Measurements from ENCODE around the gene SLC25A14. TPM values are rescaled to one million over a fixed set of nuclear protein-coding genes. Genes with fewer than 3 reads are reported as not detected.
"Not testable (repeated sequence)": the region's sequence is repeated elsewhere in the genome, so short reads cannot be mapped to it uniquely, and the experiment has no call there.

SLC25A14 gene
- 10.5 TPM in 2 replicates for total RNA-seq

DNA sequence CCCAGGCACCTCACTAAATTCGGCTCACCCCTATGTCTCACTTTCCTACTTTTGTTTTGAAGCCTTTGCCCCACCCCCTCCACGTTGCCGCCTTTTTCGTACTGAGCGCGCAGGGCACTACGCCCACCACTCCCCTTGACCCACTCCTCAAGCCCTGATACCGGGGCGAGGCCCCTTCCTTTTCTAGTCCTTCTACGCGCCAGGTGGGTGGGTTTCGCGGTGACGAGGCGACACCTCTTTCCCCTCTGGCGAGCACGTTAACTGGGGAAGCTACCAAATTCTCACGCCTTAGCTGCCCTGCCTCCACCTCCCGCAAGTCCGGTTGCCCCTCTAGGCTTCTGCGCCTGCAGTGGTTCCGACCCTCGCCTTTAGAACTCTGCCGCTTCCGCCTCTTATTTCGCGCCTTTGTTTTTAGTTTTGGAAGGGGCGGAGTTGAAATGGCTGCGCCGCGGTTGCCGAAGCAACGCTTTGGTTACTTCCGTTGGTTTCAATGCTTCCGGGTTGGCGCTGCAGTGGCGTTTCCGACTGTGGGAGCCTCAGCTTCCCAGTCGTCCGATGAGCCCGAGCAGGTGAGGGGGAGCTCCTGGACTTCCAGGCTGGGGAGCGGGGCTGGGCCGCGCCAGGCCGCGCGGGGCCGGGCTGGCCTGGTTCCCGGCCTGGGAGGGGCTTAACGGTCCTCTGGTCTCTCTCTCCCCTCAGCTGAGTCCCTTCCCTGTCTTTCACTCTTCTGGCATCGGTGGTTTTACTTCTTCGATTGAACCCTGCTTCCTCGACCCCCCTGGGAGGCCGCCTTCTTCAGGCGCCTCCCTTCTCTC, at the start of gene SLC25A14:
SLC25A14 (plus strand) TSS at position 512 of the 815 bp plus-strand sequence. CDS start 360 bp downstream, outside the sequence.
- H3K27ac Mint-ChIP-seq: peak within 1 kb of the TSS; percentile 96
- no peaks in the 10 kb centered on the region for H3K27me3 Mint-ChIP-seq (ENCODE audit: low read depth)
- H3K4me3 Mint-ChIP-seq (ENCODE audit: low read depth): peak within 1 kb of the TSS; percentile 94
- no peaks in the 10 kb centered on the region for H3K36me3 Mint-ChIP-seq (ENCODE audit: low read depth)
- DNase-seq (ENCODE audit: low spot score): peak; percentile 70
- intact Hi-C loops (cut with micrococcal nuclease): loop anchor here (1.0 to 5.0 kb wide), 4 partner anchors 63 to 564 kb away; partner anchors contain the start of genes ENOX2, RBMX2 and ZNF280C
- no peaks in the 10 kb centered on the region for H3K9me3 Mint-ChIP-seq
- H3K4me1 Mint-ChIP-seq (ENCODE audit: low read depth): peaks cover 18% of the 10 kb centered on the region

DNA sequence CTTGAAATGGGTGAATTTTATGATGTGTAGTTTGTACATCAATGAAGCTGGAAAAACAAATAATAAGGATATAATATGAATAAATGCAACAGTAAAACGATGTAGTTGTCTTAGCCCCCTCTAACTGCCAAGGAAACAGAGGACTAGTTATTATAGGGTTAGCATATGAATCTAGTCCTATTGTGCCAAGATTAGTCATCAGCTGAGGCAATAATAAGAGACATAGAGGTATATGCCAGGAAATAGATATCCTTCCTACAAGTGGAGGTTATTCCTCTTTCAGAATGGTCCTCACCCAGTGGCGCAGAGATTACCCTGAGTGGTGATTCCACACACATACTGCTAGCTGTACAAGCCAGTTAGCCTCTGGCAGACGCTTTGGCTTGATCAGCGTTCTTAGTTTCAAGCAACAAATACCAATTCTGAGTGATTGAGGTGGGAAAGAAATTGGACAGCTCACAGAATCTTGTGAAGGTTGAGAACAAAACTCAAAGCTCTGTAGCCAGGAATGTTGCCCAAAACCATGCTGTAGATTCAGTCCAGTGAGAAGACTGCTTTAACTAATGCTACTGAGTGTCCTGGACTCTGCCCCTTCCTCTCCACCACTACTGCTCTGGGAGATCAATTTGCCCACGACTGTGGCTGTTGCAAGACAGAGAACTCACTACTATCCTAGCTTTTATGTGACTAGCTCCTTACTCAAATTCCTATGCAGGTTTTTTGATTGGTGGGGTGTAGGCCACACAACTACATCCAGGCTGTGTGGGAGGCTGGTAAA, 44.0 kb upstream of the SLC25A14 start:
- Mint-ChIP-seq H3K27me3 (ENCODE audit: low read depth) (peaks cover 6% of the 10 kb centered on the region), H3K27ac (no peak overlapping the region), H3K9me3 (no peaks in the 10 kb centered on the region), H3K4me3 (ENCODE audit: low read depth) (no peak overlapping the region), H3K4me1 (ENCODE audit: low read depth) (no peaks in the 10 kb centered on the region), H3K36me3 (ENCODE audit: low read depth) (no peaks in the 10 kb centered on the region)
- DNase-seq (ENCODE audit: low spot score): no peak
- intact Hi-C loops (cut with micrococcal nuclease): no loop called here

DNA sequence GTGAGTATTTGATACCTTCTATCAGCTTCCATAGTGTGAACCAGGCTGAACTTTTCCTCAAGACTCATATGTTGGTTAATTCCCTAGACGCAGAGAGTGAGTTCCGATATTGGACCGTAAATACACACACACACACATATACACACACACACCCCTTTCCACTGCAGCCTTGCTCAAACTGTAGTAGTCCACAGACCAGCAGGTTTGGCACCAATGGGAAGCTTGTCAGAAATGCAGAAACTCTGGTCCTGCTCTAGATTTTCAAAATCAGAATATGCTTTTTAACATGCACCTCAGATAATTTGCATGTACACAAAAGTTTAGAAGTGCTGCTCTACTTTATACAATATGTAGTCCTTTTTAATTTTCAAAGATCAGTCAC, 43.4 kb upstream of the SLC25A14 start:
- no peak overlapping the region for H3K4me3 Mint-ChIP-seq (ENCODE audit: low read depth)
- DNase-seq (ENCODE audit: low spot score): no peak
- H3K9me3 Mint-ChIP-seq: no peaks in the 10 kb centered on the region
- H3K27me3 Mint-ChIP-seq (ENCODE audit: low read depth): peaks cover 6% of the 10 kb centered on the region
- no peak overlapping the region for H3K27ac Mint-ChIP-seq
- intact Hi-C loops (cut with micrococcal nuclease): no loop called here
- no peaks in the 10 kb centered on the region for H3K4me1 Mint-ChIP-seq (ENCODE audit: low read depth)
- H3K36me3 Mint-ChIP-seq (ENCODE audit: low read depth): no peaks in the 10 kb centered on the region

DNA sequence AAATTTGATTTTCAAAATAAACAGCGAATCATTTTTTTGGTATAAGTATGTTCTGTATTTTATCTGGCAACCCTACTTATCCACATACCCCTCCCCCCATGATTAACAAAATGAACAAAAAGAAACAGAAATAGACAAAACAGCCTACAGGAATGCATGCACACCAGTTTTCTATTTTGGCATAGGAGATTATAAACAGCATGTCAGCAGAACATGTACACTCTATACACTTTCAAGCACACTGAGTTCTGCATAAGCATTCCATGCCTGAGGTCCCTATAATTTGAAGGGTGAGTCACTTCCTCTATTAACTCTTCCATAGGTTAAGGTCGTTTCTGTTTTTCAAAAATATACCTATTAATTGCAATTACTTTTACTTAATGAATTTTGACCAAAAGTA, 43.0 kb upstream of the SLC25A14 start:
- peaks cover 6% of the 10 kb centered on the region for H3K27me3 Mint-ChIP-seq (ENCODE audit: low read depth)
- H3K9me3 Mint-ChIP-seq: no peaks in the 10 kb centered on the region
- no peak overlapping the region for H3K27ac Mint-ChIP-seq
- intact Hi-C loops (cut with micrococcal nuclease): no loop called here
- no peak overlapping the region for H3K4me3 Mint-ChIP-seq (ENCODE audit: low read depth)
- H3K4me1 Mint-ChIP-seq (ENCODE audit: low read depth): no peaks in the 10 kb centered on the region
- H3K36me3 Mint-ChIP-seq (ENCODE audit: low read depth): no peaks in the 10 kb centered on the region
- no peak for DNase-seq (ENCODE audit: low spot score)

- H3K27me3 Mint-ChIP-seq (ENCODE audit: low read depth): peaks cover 10% of the 10 kb centered on the region
- no peak overlapping the region for H3K27ac Mint-ChIP-seq
- intact Hi-C loops (cut with micrococcal nuclease): no loop called here
- H3K9me3 Mint-ChIP-seq: no peaks in the 10 kb centered on the region
- no peaks in the 10 kb centered on the region for H3K4me1 Mint-ChIP-seq (ENCODE audit: low read depth)
- no peak for DNase-seq (ENCODE audit: low spot score)
- no peak overlapping the region for H3K4me3 Mint-ChIP-seq (ENCODE audit: low read depth)
- no peaks in the 10 kb centered on the region for H3K36me3 Mint-ChIP-seq (ENCODE audit: low read depth)
Measured at GRCh38 chrX:130299279-130300009, 40.3 kb upstream of the SLC25A14 start.

DNA sequence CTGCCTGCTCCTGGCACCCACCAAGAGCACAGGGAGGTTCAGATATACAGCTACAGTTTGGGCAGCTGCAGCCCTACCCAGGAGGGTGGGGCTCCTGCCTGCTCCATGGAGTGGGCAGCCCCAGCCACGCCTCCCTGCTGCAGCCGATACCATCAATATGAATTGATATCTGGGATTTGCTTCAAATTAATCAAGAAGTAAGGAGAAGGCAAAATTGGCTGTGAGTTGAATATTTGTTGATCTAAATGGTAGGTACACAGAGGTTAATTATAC, 39.8 kb upstream of the SLC25A14 start:
- Mint-ChIP-seq H3K27me3 (ENCODE audit: low read depth) (peaks cover 12% of the 10 kb centered on the region), H3K36me3 (ENCODE audit: low read depth) (no peaks in the 10 kb centered on the region), H3K27ac (no peak overlapping the region), H3K4me1 (ENCODE audit: low read depth) (no peaks in the 10 kb centered on the region), H3K4me3 (ENCODE audit: low read depth) (no peak overlapping the region), H3K9me3 (no peaks in the 10 kb centered on the region)
- no peak for DNase-seq (ENCODE audit: low spot score)
- intact Hi-C loops (cut with micrococcal nuclease): no loop called here

- no peak for DNase-seq (ENCODE audit: low spot score)
- H3K4me1 Mint-ChIP-seq (ENCODE audit: low read depth): no peaks in the 10 kb centered on the region
- no peak overlapping the region for H3K27ac Mint-ChIP-seq
- H3K36me3 Mint-ChIP-seq (ENCODE audit: low read depth): no peaks in the 10 kb centered on the region
- intact Hi-C loops (cut with micrococcal nuclease): no loop called here
- no peak overlapping the region for H3K4me3 Mint-ChIP-seq (ENCODE audit: low read depth)
- peaks cover 12% of the 10 kb centered on the region for H3K27me3 Mint-ChIP-seq (ENCODE audit: low read depth)
- H3K9me3 Mint-ChIP-seq: no peaks in the 10 kb centered on the region
Measured at GRCh38 chrX:130301405-130301804, 38.3 kb upstream of the SLC25A14 start.

DNA sequence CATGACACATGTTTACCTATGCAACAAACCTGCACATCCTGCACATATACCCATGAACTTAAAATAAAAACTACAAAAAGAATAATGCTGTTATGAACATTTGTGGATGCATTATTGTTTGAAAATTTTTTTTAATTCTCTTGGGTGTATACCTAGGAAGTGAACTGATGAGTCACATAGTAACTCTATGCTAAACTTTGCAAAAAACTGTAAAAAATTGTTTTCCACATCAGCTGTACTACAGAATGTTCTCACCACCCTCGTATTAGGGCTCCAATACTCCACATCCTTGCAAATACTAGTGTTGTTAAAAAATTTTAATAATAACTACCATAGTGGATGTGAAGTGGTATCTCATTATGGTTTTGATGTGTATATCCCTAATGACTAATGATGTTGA, 37.7 kb upstream of the SLC25A14 start:
- Mint-ChIP-seq H3K27me3 (ENCODE audit: low read depth) (peaks cover 11% of the 10 kb centered on the region), H3K36me3 (ENCODE audit: low read depth) (no peaks in the 10 kb centered on the region), H3K4me3 (ENCODE audit: low read depth) (no peak overlapping the region), H3K27ac (no peak overlapping the region), H3K9me3 (no peaks in the 10 kb centered on the region), H3K4me1 (ENCODE audit: low read depth) (no peaks in the 10 kb centered on the region)
- intact Hi-C loops (cut with micrococcal nuclease): no loop called here
- no peak for DNase-seq (ENCODE audit: low spot score)

GRCh38 chrX:130304587-130305368, 34.9 kb upstream of the SLC25A14 start:
- intact Hi-C loops (cut with micrococcal nuclease): no loop called here
- Mint-ChIP-seq H3K9me3 (no peaks in the 10 kb centered on the region), H3K36me3 (ENCODE audit: low read depth) (no peaks in the 10 kb centered on the region), H3K27ac (no peak overlapping the region), H3K4me3 (ENCODE audit: low read depth) (no peak overlapping the region), H3K4me1 (ENCODE audit: low read depth) (no peaks in the 10 kb centered on the region), H3K27me3 (ENCODE audit: low read depth) (peaks cover 7% of the 10 kb centered on the region)
- no peak for DNase-seq (ENCODE audit: low spot score)

- DNase-seq (ENCODE audit: low spot score); intact Hi-C loops (cut with micrococcal nuclease); H3K36me3 Mint-ChIP-seq (ENCODE audit: low read depth); H3K27ac Mint-ChIP-seq; H3K4me1 Mint-ChIP-seq (ENCODE audit: low read depth); H3K4me3 Mint-ChIP-seq (ENCODE audit: low read depth); H3K9me3 Mint-ChIP-seq: not testable (repeated sequence)
- peaks cover 13% of the 10 kb centered on the region for H3K27me3 Mint-ChIP-seq (ENCODE audit: low read depth)
Measured at GRCh38 chrX:130319886-130320285, 19.8 kb upstream of the SLC25A14 start.

- H3K4me1 Mint-ChIP-seq (ENCODE audit: low read depth): peaks cover 6% of the 10 kb centered on the region
- DNase-seq (ENCODE audit: low spot score): no peak
- H3K27me3 Mint-ChIP-seq (ENCODE audit: low read depth): peaks cover 12% of the 10 kb centered on the region
- intact Hi-C loops (cut with micrococcal nuclease): no loop called here
- no peak overlapping the region for H3K27ac Mint-ChIP-seq
- peaks cover 5% of the 10 kb centered on the region for H3K9me3 Mint-ChIP-seq
- no peak overlapping the region for H3K4me3 Mint-ChIP-seq (ENCODE audit: low read depth)
- H3K36me3 Mint-ChIP-seq (ENCODE audit: low read depth): no peaks in the 10 kb centered on the region
Measured at GRCh38 chrX:130321550-130321949, 18.2 kb upstream of the SLC25A14 start.

GRCh38 chrX:130330146-130330545, 9.6 kb upstream of the SLC25A14 start:
- Mint-ChIP-seq H3K27ac (no peak overlapping the region), H3K4me1 (ENCODE audit: low read depth) (no peaks in the 10 kb centered on the region), H3K36me3 (ENCODE audit: low read depth) (no peaks in the 10 kb centered on the region), H3K27me3 (ENCODE audit: low read depth) (peaks cover 12% of the 10 kb centered on the region), H3K4me3 (ENCODE audit: low read depth) (no peak overlapping the region), H3K9me3 (no peaks in the 10 kb centered on the region)
- intact Hi-C loops (cut with micrococcal nuclease): no loop called here
- DNase-seq (ENCODE audit: low spot score): no peak

Measured in activated T-helper 2 cell treated with anti-CD3 and anti-CD28 coated beads, Interferon-gamma antibody, Interleukin-2, Interleukin-4, amounts not matched to agents 10 μg/mL and 5 μg/mL and 100 μg/mL, durations not matched to agents 14 hours and 24 hours and 36 hours (primary cell).